ENCODE measurements around the gene SLC10A2. TPM values are rescaled to one million over a fixed set of nuclear protein-coding genes. Genes with fewer than 3 reads are reported as not detected.

Gene SLC10A2
- polyA plus RNA-seq, 3 donors, result not detected

- WGBS (ENCODE audit: insufficient coverage), result 0% methylated on average over 1 of the region's 5 CpGs
- H3K9me3 Mint-ChIP-seq, result peaks cover 0 to 23% (median 9%) of the 10 kb centered on the region in 7 donors
- H3K36me3 ChIP-seq (replicated peaks in 1 of 2; ENCODE audit: control insufficient read depth in 1 of 2, insufficient read depth in 2 of 2, low read length in 2 of 2), result no peaks in the 10 kb centered on the region
- H3K4me1 ChIP-seq (ENCODE audit: control insufficient read depth in 1 of 2, insufficient read depth in 2 of 2, low read length in 2 of 2), result no peaks in the 10 kb centered on the region
- H3K4me2 ChIP-seq (replicated peaks; ENCODE audit: extremely low read depth, low read length, poor library complexity, severe bottlenecking), result no peak overlapping the region
- H3K27me3 ChIP-seq (ENCODE audit: control insufficient read depth in 2 of 2, insufficient read depth in 2 of 2, low read length in 2 of 2), result no peaks in the 10 kb centered on the region
- H3K4me1 Mint-ChIP-seq, result peaks cover 3% of the 10 kb centered on the region
- H3K27ac Mint-ChIP-seq, result no peak overlapping the region
- H3K9ac ChIP-seq (ENCODE audit: insufficient read depth, low read length, poor library complexity, severe bottlenecking), result no peak overlapping the region
- no peak for TF ChIP-seq CTCF (IDR thresholded peaks at IDR 0.05)
- DNase-seq, result no peak
- peaks cover 0 to 1% (median 0%) of the 10 kb centered on the region in 3 donors for H3K27me3 Mint-ChIP-seq (ENCODE audit: low read depth in 3 of 3)
- no peak overlapping the region for H3K27ac ChIP-seq (ENCODE audit: low read depth in 1 of 2, low read length in 2 of 2)
- intact Hi-C loops (cut with micrococcal nuclease), result no loop called here
- H3K79me2 ChIP-seq (ENCODE audit: insufficient read depth, low read length), result no peaks in the 10 kb centered on the region
- peak overlapping the region in 1 of 3 experiments; percentile 4 for H3K4me3 ChIP-seq (replicated peaks in 1 of 3; ENCODE audit: low read depth in 2 of 3, low read length in 3 of 3)
- H4K20me1 ChIP-seq (ENCODE audit: insufficient read depth, low read length), result no peaks in the 10 kb centered on the region
- no peak overlapping the region for H2AFZ ChIP-seq (ENCODE audit: insufficient read depth, low read depth, low read length, poor library complexity, severe bottlenecking)
- peaks cover 0 to 6% of the 10 kb centered on the region in 2 donors for H3K9me3 ChIP-seq (replicated peaks in 1 of 2; ENCODE audit: control insufficient read depth in 1 of 2, insufficient read depth in 1 of 2, low read length in 2 of 2)
- no peak overlapping the region for H3K4me3 Mint-ChIP-seq
- no peaks in the 10 kb centered on the region for H3K36me3 Mint-ChIP-seq
Observed at GRCh38 chr13:103078158-103078557, 11.9 kb upstream of the SLC10A2 start.

- no CpG with 5 or more reads among the region's 1 CpG for WGBS (ENCODE audit: insufficient coverage)
Observed at GRCh38 chr13:103068836-103069235, 2.6 kb upstream of the SLC10A2 start.

More at GRCh38 chr13:103068836-103069235, 2.6 kb upstream of the SLC10A2 start:
- Histone ChIP-seq H3K36me3 (replicated peaks in 1 of 2; ENCODE audit: control insufficient read depth in 1 of 2, insufficient read depth in 2 of 2, low read length in 2 of 2) (no peaks in the 10 kb centered on the region), H3K9me3 (replicated peaks in 1 of 2; ENCODE audit: control insufficient read depth in 1 of 2, insufficient read depth in 1 of 2, low read length in 2 of 2) (peaks cover 8 to 17% of the 10 kb centered on the region in 2 donors), H3K9ac (ENCODE audit: insufficient read depth, low read length, poor library complexity, severe bottlenecking) (no peak overlapping the region), H3K4me1 (ENCODE audit: control insufficient read depth in 1 of 2, insufficient read depth in 2 of 2, low read length in 2 of 2) (no peaks in the 10 kb centered on the region), H3K27ac (ENCODE audit: low read depth in 1 of 2, low read length in 2 of 2) (no peak overlapping the region), H4K20me1 (ENCODE audit: insufficient read depth, low read length) (no peaks in the 10 kb centered on the region), H3K27me3 (ENCODE audit: control insufficient read depth in 2 of 2, insufficient read depth in 2 of 2, low read length in 2 of 2) (no peaks in the 10 kb centered on the region), H2AFZ (ENCODE audit: insufficient read depth, low read depth, low read length, poor library complexity, severe bottlenecking) (no peak overlapping the region), H3K79me2 (ENCODE audit: insufficient read depth, low read length) (no peaks in the 10 kb centered on the region), H3K4me3 (replicated peaks in 1 of 3; ENCODE audit: low read depth in 2 of 3, low read length in 3 of 3) (no peak overlapping the region), H3K4me2 (replicated peaks; ENCODE audit: extremely low read depth, low read length, poor library complexity, severe bottlenecking) (no peak overlapping the region)
- intact Hi-C loops (cut with micrococcal nuclease), result no loop called here
- no peak for TF ChIP-seq CTCF (IDR thresholded peaks at IDR 0.05)
- Mint-ChIP-seq H3K36me3 (no peaks in the 10 kb centered on the region), H3K27ac (no peak overlapping the region), H3K4me1 (no peaks in the 10 kb centered on the region), H3K27me3 (ENCODE audit: low read depth in 3 of 3) (no peaks in the 10 kb centered on the region), H3K4me3 (no peak overlapping the region), H3K9me3 (peaks cover under 1 to 21% (median 8%) of the 10 kb centered on the region in 7 donors)
- no peak for DNase-seq

All from CD14-positive monocyte (primary cell).